Measurements from ENCODE around the gene TMEM239. TPM values are rescaled to one million over a fixed set of nuclear protein-coding genes. Genes with fewer than 3 reads are reported as not detected.

TMEM239 gene
- polyA plus RNA-seq, 2 of the 4 experiments (the other 2 are of a cell fraction), result not detected

- no peak for FAIRE-seq
These were observed 21.2 kb downstream of the TMEM239 start for GRCh38 chr20:2837221-2837960.

GRCh38 chr20:2838170-2838797 is 22.1 kb downstream of the TMEM239 start:
- FAIRE-seq (no peak), DNase-seq (ENCODE audit: low read depth in 1 of 2, low spot score in 1 of 2) (no peak), ATAC-seq (no peak)
- ChIA-PET POLR2A (interaction anchor here (0.5 kb wide), 1 partner anchor 71 kb away, joined by 3 read pairs; no protein-coding TSS in a partner anchor), CTCF (interaction anchor here (1.0 to 4.9 kb wide), 8 partner anchors 13 to 215 kb away, joined by 3 to 33 read pairs (median 5); partner anchors contain the start of gene TMEM239)
- Histone ChIP-seq H3K9me3 (no peaks in the 10 kb centered on the region), H3K4me2 (no peak overlapping the region), H3K4me3 (no peak overlapping the region), H3K4me1 (peaks cover 17% of the 10 kb centered on the region), H3K27ac (no peak overlapping the region)
- WGBS (ENCODE audit: missing lambda C conversion rate), result 94% methylated on average over 19 of the region's 19 CpGs
- no peak for TF ChIP-seq ZFP36 (IDR thresholded peaks at IDR 0.05; ENCODE audit: borderline replicate concordance, partially characterized antibody)
- TF ChIP-seq, protein P1, sequence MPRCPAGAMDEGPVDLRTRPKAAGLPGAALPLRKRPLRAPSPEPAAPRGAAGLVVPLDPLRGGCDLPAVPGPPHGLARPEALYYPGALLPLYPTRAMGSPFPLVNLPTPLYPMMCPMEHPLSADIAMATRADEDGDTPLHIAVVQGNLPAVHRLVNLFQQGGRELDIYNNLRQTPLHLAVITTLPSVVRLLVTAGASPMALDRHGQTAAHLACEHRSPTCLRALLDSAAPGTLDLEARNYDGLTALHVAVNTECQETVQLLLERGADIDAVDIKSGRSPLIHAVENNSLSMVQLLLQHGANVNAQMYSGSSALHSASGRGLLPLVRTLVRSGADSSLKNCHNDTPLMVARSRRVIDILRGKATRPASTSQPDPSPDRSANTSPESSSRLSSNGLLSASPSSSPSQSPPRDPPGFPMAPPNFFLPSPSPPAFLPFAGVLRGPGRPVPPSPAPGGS (IDR thresholded peaks at IDR 0.05), result no peak
- TF ChIP-seq REST (IDR thresholded peaks at IDR 0.05), result no peak
- TF ChIP-seq, protein P2, sequence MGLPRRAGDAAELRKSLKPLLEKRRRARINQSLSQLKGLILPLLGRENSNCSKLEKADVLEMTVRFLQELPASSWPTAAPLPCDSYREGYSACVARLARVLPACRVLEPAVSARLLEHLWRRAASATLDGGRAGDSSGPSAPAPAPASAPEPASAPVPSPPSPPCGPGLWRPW (IDR thresholded peaks at IDR 0.05), result no peak
- no peak for TF ChIP-seq TP53 (CRISPR knock-in tag; IDR thresholded peaks at IDR 0.05)
- no peak for TF ChIP-seq HEYL (CRISPR knock-in tag; IDR thresholded peaks at IDR 0.05)
- no peak for TF ChIP-seq FOSB (CRISPR knock-in tag; IDR thresholded peaks at IDR 0.05)
- no peak for TF ChIP-seq HDAC2 (IDR thresholded peaks at IDR 0.05)

More at GRCh38 chr20:2837221-2837960, 21.2 kb downstream of the TMEM239 start:
- Histone ChIP-seq H3K4me1 (peaks cover 18% of the 10 kb centered on the region), H3K27ac (no peak overlapping the region), H3K9me3 (no peaks in the 10 kb centered on the region), H3K4me2 (no peak overlapping the region), H3K4me3 (no peak overlapping the region)
- CTCF ChIA-PET, result interaction anchor here (0.8 to 2.3 kb wide), 5 partner anchors 19 to 216 kb away, joined by 3 to 10 read pairs (median 3); no protein-coding TSS in a partner anchor
- no peak for DNase-seq (ENCODE audit: low read depth in 1 of 2, low spot score in 1 of 2)
- POLR2A ChIA-PET, result no interaction called here
- TF ChIP-seq TFCP2L1 (CRISPR knock-in tag; IDR thresholded peaks at IDR 0.05), result no peak
- TF ChIP-seq FOSB (CRISPR knock-in tag; IDR thresholded peaks at IDR 0.05), result no peak
- TF ChIP-seq HMGXB4 (CRISPR knock-in tag; IDR thresholded peaks at IDR 0.05; ENCODE audit: borderline replicate concordance), result no peak
- no peak for TF ChIP-seq NPAS2 (CRISPR knock-in tag; IDR thresholded peaks at IDR 0.05; ENCODE audit: borderline replicate concordance)
- TF ChIP-seq, protein P3, sequence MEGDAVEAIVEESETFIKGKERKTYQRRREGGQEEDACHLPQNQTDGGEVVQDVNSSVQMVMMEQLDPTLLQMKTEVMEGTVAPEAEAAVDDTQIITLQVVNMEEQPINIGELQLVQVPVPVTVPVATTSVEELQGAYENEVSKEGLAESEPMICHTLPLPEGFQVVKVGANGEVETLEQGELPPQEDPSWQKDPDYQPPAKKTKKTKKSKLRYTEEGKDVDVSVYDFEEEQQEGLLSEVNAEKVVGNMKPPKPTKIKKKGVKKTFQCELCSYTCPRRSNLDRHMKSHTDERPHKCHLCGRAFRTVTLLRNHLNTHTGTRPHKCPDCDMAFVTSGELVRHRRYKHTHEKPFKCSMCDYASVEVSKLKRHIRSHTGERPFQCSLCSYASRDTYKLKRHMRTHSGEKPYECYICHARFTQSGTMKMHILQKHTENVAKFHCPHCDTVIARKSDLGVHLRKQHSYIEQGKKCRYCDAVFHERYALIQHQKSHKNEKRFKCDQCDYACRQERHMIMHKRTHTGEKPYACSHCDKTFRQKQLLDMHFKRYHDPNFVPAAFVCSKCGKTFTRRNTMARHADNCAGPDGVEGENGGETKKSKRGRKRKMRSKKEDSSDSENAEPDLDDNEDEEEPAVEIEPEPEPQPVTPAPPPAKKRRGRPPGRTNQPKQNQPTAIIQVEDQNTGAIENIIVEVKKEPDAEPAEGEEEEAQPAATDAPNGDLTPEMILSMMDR (IDR thresholded peaks at IDR 0.05), result no peak
- TF ChIP-seq RCOR1 (IDR thresholded peaks at IDR 0.05; ENCODE audit: low read depth, low read length), result no peak
- no peak for TF ChIP-seq GATA3 (IDR thresholded peaks at IDR 0.05; ENCODE audit: borderline replicate concordance)
- TF ChIP-seq MYC (IDR thresholded peaks at IDR 0.05; ENCODE audit: borderline replicate concordance, low read length), result no peak
- no peak for TF ChIP-seq ESRRA (IDR thresholded peaks at IDR 0.05; ENCODE audit: borderline replicate concordance, low read length)
- TF ChIP-seq, protein P2 (IDR thresholded peaks at IDR 0.05), result no peak
- no peak for TF ChIP-seq POLR2AphosphoS2 (conservative IDR thresholded peaks at IDR 0.05; ENCODE audit: low read length)
- TF ChIP-seq, protein P4, sequence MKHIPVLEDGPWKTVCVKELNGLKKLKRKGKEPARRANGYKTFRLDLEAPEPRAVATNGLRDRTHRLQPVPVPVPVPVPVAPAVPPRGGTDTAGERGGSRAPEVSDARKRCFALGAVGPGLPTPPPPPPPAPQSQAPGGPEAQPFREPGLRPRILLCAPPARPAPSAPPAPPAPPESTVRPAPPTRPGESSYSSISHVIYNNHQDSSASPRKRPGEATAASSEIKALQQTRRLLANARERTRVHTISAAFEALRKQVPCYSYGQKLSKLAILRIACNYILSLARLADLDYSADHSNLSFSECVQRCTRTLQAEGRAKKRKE (CRISPR knock-in tag; IDR thresholded peaks at IDR 0.05; ENCODE audit: low read depth), result no peak
- TF ChIP-seq CBX2 (IDR thresholded peaks at IDR 0.05; ENCODE audit: borderline replicate concordance, low read depth), result no peak
- TF ChIP-seq, protein P1 (IDR thresholded peaks at IDR 0.05), result no peak
- TF ChIP-seq HOXB5 (CRISPR knock-in tag; IDR thresholded peaks at IDR 0.05), result no peak
- TF ChIP-seq EHF (CRISPR knock-in tag; IDR thresholded peaks at IDR 0.05), result no peak
- no peak for ATAC-seq
- WGBS (ENCODE audit: missing lambda C conversion rate), result 78% methylated on average over 6 of the region's 6 CpGs

Data from A549 (cell line).